HEK293 (cell line): ENCODE results near the gene KDM4C.

Experiments
- CTCF ChIA-PET: fragments of 350-600 bp; formaldehyde crosslinking; extraction: SDS; loops from one replicate; lab custom pipeline; 2021; ENCODE audit warnings: antibody characterized with exemption; lab: Yijun Ruan, JAX
- POLR2A ChIA-PET: fragments of 300-600 bp; formaldehyde crosslinking; extraction: SDS; loops from one replicate; lab custom pipeline; 2020; ENCODE audit warnings: antibody characterized with exemption, inconsistent platforms; lab: Yijun Ruan, JAX
- H3K27ac ChIP-seq: fragments of 200-500 bp; sonication (Bioruptor generic); 2 replicates; pipeline ENCODE4 v1.5.1; 2014; ENCODE audit warnings: low read depth, low read length, control low read depth, inconsistent platforms; ENCODE audit errors: extremely low read depth
- H3K36me3 ChIP-seq, 2 experiments: fragments of 200-500 bp in 1 of 2; sonication (Bioruptor generic) in 1 of 2; 1 replicate in 1 of 2; 2 replicates in 1 of 2; pipeline ENCODE4 v1.5.1; 2014 to 2017; ENCODE audit warnings: inconsistent platforms in 2 of 2, low read length in 2 of 2; ENCODE audit not compliant: control insufficient read depth in 2 of 2, insufficient read depth in 1 of 2
- H3K4me1 ChIP-seq: fragments of 200-500 bp; sonication (Bioruptor generic); 2 replicates; pipeline ENCODE4 v1.5.1; 2014; ENCODE audit warnings: mild to moderate bottlenecking, low read length, inconsistent platforms; ENCODE audit not compliant: control insufficient read depth, insufficient read depth
- H3K4me3 ChIP-seq: 2 replicates; pipeline ENCODE4 v1.5.1; 2011; ENCODE audit warnings: low read depth, mild to moderate bottlenecking, control low read depth, low read length, moderate library complexity
- H3K9me3 ChIP-seq: fragments of 200-500 bp; sonication (Bioruptor generic); 2 replicates; pipeline ENCODE4 v1.5.1; 2014; ENCODE audit warnings: low read depth, low read length, inconsistent platforms; ENCODE audit not compliant: control insufficient read depth, insufficient read depth
- BCL6B ChIP-seq: fragments of 450-650 bp; formaldehyde crosslinking; IDR thresholded peaks from 2 replicates; pipeline ENCODE4 v1.5.1; 2017; ENCODE audit warnings: missing biosample characterization, missing genetic modification characterization
- KLF8 ChIP-seq: fragments of 450-650 bp; formaldehyde crosslinking; IDR thresholded peaks from 2 replicates; pipeline ENCODE4 v1.5.1; 2016; ENCODE audit warnings: missing biosample characterization, missing genetic modification characterization
- MZF1 ChIP-seq: fragments of 450-650 bp; formaldehyde crosslinking; IDR thresholded peaks from 2 replicates; pipeline ENCODE4 v1.5.1; 2017; ENCODE audit warnings: missing biosample characterization, missing genetic modification characterization, borderline replicate concordance
- PRDM4 ChIP-seq: fragments of 450-650 bp; formaldehyde crosslinking; IDR thresholded peaks from 2 replicates; pipeline ENCODE4 v1.5.1; 2017; ENCODE audit warnings: missing biosample characterization, missing genetic modification characterization
- RBAK ChIP-seq: fragments of 450-650 bp; formaldehyde crosslinking; IDR thresholded peaks from 2 replicates; pipeline ENCODE4 v1.5.1; 2016; ENCODE audit warnings: missing biosample characterization, missing genetic modification characterization
- ZBTB17 ChIP-seq: fragments of 450-650 bp; formaldehyde crosslinking; IDR thresholded peaks from 2 replicates; pipeline ENCODE4 v1.5.1; 2016; ENCODE audit warnings: missing biosample characterization, missing genetic modification characterization
- ZEB2 ChIP-seq: fragments of 450-650 bp; formaldehyde crosslinking; IDR thresholded peaks from 2 replicates; pipeline ENCODE4 v1.5.1; 2016; ENCODE audit warnings: missing biosample characterization, missing genetic modification characterization
- ZNF121 ChIP-seq: fragments of 450-650 bp; formaldehyde crosslinking; IDR thresholded peaks from 2 replicates; pipeline ENCODE4 v1.5.1; 2016; ENCODE audit warnings: missing biosample characterization, missing genetic modification characterization
- ZNF16 ChIP-seq: fragments of 450-650 bp; formaldehyde crosslinking; IDR thresholded peaks from 2 replicates; pipeline ENCODE4 v1.5.1; 2016; ENCODE audit warnings: low read depth, missing biosample characterization, missing genetic modification characterization
- ZNF19 ChIP-seq: fragments of 450-650 bp; formaldehyde crosslinking; IDR thresholded peaks from 2 replicates; pipeline ENCODE4; 2016; ENCODE audit warnings: missing biosample characterization, missing genetic modification characterization, low read depth
- ZNF2 ChIP-seq: fragments of 450-650 bp; formaldehyde crosslinking; IDR thresholded peaks from 2 replicates; pipeline ENCODE4 v1.5.1; 2016; ENCODE audit warnings: missing biosample characterization, missing genetic modification characterization
- ZNF221 ChIP-seq: fragments of 450-650 bp; formaldehyde crosslinking; IDR thresholded peaks from 2 replicates; pipeline ENCODE4 v1.5.1; 2017; ENCODE audit warnings: missing biosample characterization, missing genetic modification characterization, borderline replicate concordance
- ZNF223 ChIP-seq: fragments of 450-650 bp; formaldehyde crosslinking; IDR thresholded peaks from 2 replicates; pipeline ENCODE4 v1.5.1; 2016; ENCODE audit warnings: missing biosample characterization, missing genetic modification characterization
- ZNF501 ChIP-seq: fragments of 450-650 bp; formaldehyde crosslinking; IDR thresholded peaks from 2 replicates; pipeline ENCODE4 v1.5.1; 2016; ENCODE audit warnings: missing biosample characterization, missing genetic modification characterization
- ZNF514 ChIP-seq: fragments of 450-650 bp; formaldehyde crosslinking; IDR thresholded peaks from 2 replicates; pipeline ENCODE4 v1.5.1; 2016; ENCODE audit warnings: missing biosample characterization, missing genetic modification characterization
- ZNF521 ChIP-seq: fragments of 450-650 bp; formaldehyde crosslinking; IDR thresholded peaks from 2 replicates; pipeline ENCODE4 v1.5.1; 2017; ENCODE audit warnings: missing biosample characterization, mild to moderate bottlenecking, missing genetic modification characterization
- ZNF561 ChIP-seq: fragments of 450-650 bp; IDR thresholded peaks from 2 replicates; pipeline ENCODE4 v1.5.1; 2018; ENCODE audit warnings: missing biosample characterization, missing genetic modification characterization, borderline replicate concordance
- ZNF585B ChIP-seq: fragments of 450-650 bp; formaldehyde crosslinking; IDR thresholded peaks from 2 replicates; pipeline ENCODE4 v1.5.1; 2016; ENCODE audit warnings: missing biosample characterization, missing genetic modification characterization
- ZNF610 ChIP-seq: fragments of 450-650 bp; formaldehyde crosslinking; IDR thresholded peaks from 2 replicates; pipeline ENCODE4 v1.5.1; 2016; ENCODE audit warnings: missing biosample characterization, missing genetic modification characterization, borderline replicate concordance
- ZNF623 ChIP-seq: fragments of 450-650 bp; formaldehyde crosslinking; IDR thresholded peaks from 2 replicates; pipeline ENCODE4 v1.5.1; 2016; ENCODE audit warnings: missing biosample characterization, missing genetic modification characterization
- ZNF792 ChIP-seq: fragments of 450-650 bp; formaldehyde crosslinking; IDR thresholded peaks from 2 replicates; pipeline ENCODE4 v1.5.1; 2016; ENCODE audit warnings: missing biosample characterization, missing genetic modification characterization
- ZNF837 ChIP-seq: fragments of 450-650 bp; formaldehyde crosslinking; IDR thresholded peaks from 2 replicates; pipeline ENCODE4 v1.5.1; 2016; ENCODE audit warnings: missing biosample characterization, missing genetic modification characterization
- ZNF843 ChIP-seq: fragments of 450-650 bp; formaldehyde crosslinking; IDR thresholded peaks from 2 replicates; pipeline ENCODE4 v1.5.1; 2016; ENCODE audit warnings: missing biosample characterization, missing genetic modification characterization
- TF ChIP-seq, protein P1 (sequence below): fragments of 450-650 bp; formaldehyde crosslinking; IDR thresholded peaks from 2 replicates; pipeline ENCODE4 v1.5.1; 2016; ENCODE audit warnings: missing biosample characterization, missing genetic modification characterization

KDM4C gene

GRCh38 chr9:6937209-6937608 is 179.4 kb downstream of the KDM4C start:
- ChIA-PET POLR2A (no interaction called here), CTCF (interaction anchor here (0.6 to 1.6 kb wide), 2 partner anchors 28 to 288 kb away, joined by 3 read pairs; no protein-coding TSS in a partner anchor)
- no peaks in the 10 kb centered on the region; a peak in 1 of 3 replicates for H3K36me3 ChIP-seq
- H3K9me3 ChIP-seq = no peaks in the 10 kb centered on the region
- no peak overlapping the region for H3K27ac ChIP-seq
- no peak for TF ChIP-seq ZNF514 (tag by site-specific recombination)
- no peak for TF ChIP-seq ZNF623 (tag by site-specific recombination)
- no peak for TF ChIP-seq ZNF16 (tag by site-specific recombination)
- no peak for TF ChIP-seq ZEB2 (tag by site-specific recombination)
- TF ChIP-seq MZF1 (tag by site-specific recombination) = no peak
- TF ChIP-seq ZBTB17 (tag by site-specific recombination) = no peak
- no peak for TF ChIP-seq ZNF2 (tag by site-specific recombination)
- TF ChIP-seq ZNF121 (tag by site-specific recombination) = no peak
- no peak for TF ChIP-seq ZNF561 (tag by site-specific recombination)
- TF ChIP-seq ZNF19 (tag by site-specific recombination) = no peak
- no peak for TF ChIP-seq ZNF501 (tag by site-specific recombination)
- no peak for TF ChIP-seq ZNF843
- no peak for TF ChIP-seq ZNF223 (tag by site-specific recombination)
- no peak for TF ChIP-seq ZNF837 (tag by site-specific recombination)
- H3K4me1 ChIP-seq = no peaks in the 10 kb centered on the region
- H3K4me3 ChIP-seq = no peak overlapping the region

- Histone ChIP-seq H3K27ac (no peak overlapping the region), H3K4me1 (no peaks in the 10 kb centered on the region), H3K4me3 (no peak overlapping the region), H3K9me3 (no peaks in the 10 kb centered on the region), H3K36me3 (no peaks in the 10 kb centered on the region; a peak in 1 of 3 replicates)
- ChIA-PET CTCF (interaction anchor here (1.6 kb wide), 1 partner anchor 29 kb away, joined by 3 read pairs; no protein-coding TSS in a partner anchor), POLR2A (no interaction called here)
- TF ChIP-seq KLF8 (tag by site-specific recombination) (no peak), ZNF521 (no peak), PRDM4 (tag by site-specific recombination) (no peak), ZNF792 (tag by site-specific recombination) (no peak), RBAK (tag by site-specific recombination) (no peak), BCL6B (tag by site-specific recombination) (no peak), ZNF585B (tag by site-specific recombination) (no peak), ZNF610 (tag by site-specific recombination) (no peak), ZNF221 (tag by site-specific recombination) (no peak)
- TF ChIP-seq, protein P1, sequence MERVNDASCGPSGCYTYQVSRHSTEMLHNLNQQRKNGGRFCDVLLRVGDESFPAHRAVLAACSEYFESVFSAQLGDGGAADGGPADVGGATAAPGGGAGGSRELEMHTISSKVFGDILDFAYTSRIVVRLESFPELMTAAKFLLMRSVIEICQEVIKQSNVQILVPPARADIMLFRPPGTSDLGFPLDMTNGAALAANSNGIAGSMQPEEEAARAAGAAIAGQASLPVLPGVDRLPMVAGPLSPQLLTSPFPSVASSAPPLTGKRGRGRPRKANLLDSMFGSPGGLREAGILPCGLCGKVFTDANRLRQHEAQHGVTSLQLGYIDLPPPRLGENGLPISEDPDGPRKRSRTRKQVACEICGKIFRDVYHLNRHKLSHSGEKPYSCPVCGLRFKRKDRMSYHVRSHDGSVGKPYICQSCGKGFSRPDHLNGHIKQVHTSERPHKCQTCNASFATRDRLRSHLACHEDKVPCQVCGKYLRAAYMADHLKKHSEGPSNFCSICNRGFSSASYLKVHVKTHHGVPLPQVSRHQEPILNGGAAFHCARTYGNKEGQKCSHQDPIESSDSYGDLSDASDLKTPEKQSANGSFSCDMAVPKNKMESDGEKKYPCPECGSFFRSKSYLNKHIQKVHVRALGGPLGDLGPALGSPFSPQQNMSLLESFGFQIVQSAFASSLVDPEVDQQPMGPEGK (tag by site-specific recombination) = no peak
Measured at GRCh38 chr9:6938447-6938846, 180.7 kb downstream of the KDM4C start.
